Liver (tissue), 9 donors: ENCODE measurements around the gene CA11. TPM values are rescaled to one million over a fixed set of nuclear protein-coding genes. Genes with fewer than 3 reads are reported as not detected.
A peak's percentile ranks its signal among the peaks of the same experiment; 100 is the strongest.

Source experiments
- DNase-seq: peaks from one replicate; pipeline ENCODE4 v3.0.0-alpha.2; 2017; ENCODE audit warnings: low spot score
- H3K27ac ChIP-seq, 2 donors: one replicate each; pipeline ENCODE4 v1.7.0; 2013; ENCODE audit warnings: inconsistent platforms in 2 of 2, low read length in 2 of 2, control low read depth in 1 of 2, low read depth in 1 of 2, mild to moderate bottlenecking in 1 of 2
- H3K27me3 ChIP-seq, 4 donors: one replicate each; pipeline versions ENCODE4 v1.6.1 to v1.7.0; 2013; ENCODE audit warnings: low read length in 3 of 4, inconsistent platforms in 1 of 4, mild to moderate bottlenecking in 1 of 4, moderate library complexity in 1 of 4; ENCODE audit not compliant: control insufficient read depth in 4 of 4, insufficient read depth in 4 of 4
- H3K36me3 ChIP-seq, 4 donors: one replicate each; pipeline versions ENCODE4 v1.6.1 to v1.7.0; 2013; ENCODE audit warnings: low read length in 3 of 4, mild to moderate bottlenecking in 3 of 4, low read depth in 1 of 4, moderate library complexity in 1 of 4; ENCODE audit not compliant: control insufficient read depth in 4 of 4, insufficient read depth in 3 of 4
- H3K4me1 ChIP-seq, 4 donors: one replicate each; pipeline versions ENCODE4 v1.6.1 to v1.7.0; 2013; ENCODE audit warnings: low read length in 3 of 4, mild to moderate bottlenecking in 3 of 4, moderate library complexity in 1 of 4; ENCODE audit not compliant: control insufficient read depth in 4 of 4, insufficient read depth in 4 of 4
- H3K4me3 ChIP-seq, 3 donors: one replicate each; pipeline versions ENCODE4 v1.6.1 to v1.7.0; 2013; ENCODE audit warnings: low read length in 3 of 3, control low read depth in 1 of 3, low read depth in 1 of 3, mild to moderate bottlenecking in 1 of 3
- H3K9ac ChIP-seq, 2 donors: one replicate each; pipeline ENCODE4 v1.7.0; 2013; ENCODE audit warnings: low read length in 2 of 2, mild to moderate bottlenecking in 2 of 2, moderate library complexity in 2 of 2, control low read depth in 1 of 2, low read depth in 1 of 2
- H3K9me3 ChIP-seq, 4 donors: one replicate each; pipeline versions ENCODE4 v1.6.1 to v1.7.0; 2013; ENCODE audit warnings: low read length in 3 of 4; ENCODE audit not compliant: control insufficient read depth in 4 of 4
- CTCF ChIP-seq: fragments of 150-350 bp; IDR thresholded peaks from 2 replicates; pipeline ENCODE4 v1.5.1; 2017; ENCODE audit warnings: improper control_type of control experiment, low read depth, low read length; ENCODE audit not compliant: missing input control
- FOXA2 ChIP-seq: IDR thresholded peaks from 2 replicates; pipeline ENCODE4 v1.6.1; 2016; ENCODE audit warnings: antibody characterized with exemption
- HNF4A ChIP-seq, 2 donors: conservative IDR thresholded peaks; 2 replicates each; pipeline ENCODE4 v1.6.1; 2016; ENCODE audit warnings: antibody characterized with exemption in 2 of 2, mild to moderate bottlenecking in 2 of 2
- MAX ChIP-seq: IDR thresholded peaks from 2 replicates; pipeline ENCODE4 v1.6.1; 2016; ENCODE audit warnings: antibody characterized with exemption
- NR2F2 ChIP-seq: IDR thresholded peaks from 2 replicates; pipeline ENCODE4 v1.6.1; 2016; ENCODE audit warnings: antibody characterized with exemption
- RXRA ChIP-seq, 2 donors: IDR thresholded peaks; 2 replicates each; pipeline ENCODE4 v1.6.1; 2017 to 2018; ENCODE audit warnings: antibody characterized with exemption in 2 of 2, mild to moderate bottlenecking in 1 of 2
- TAF1 ChIP-seq: conservative IDR thresholded peaks from 2 replicates; pipeline ENCODE4 v1.6.1; 2016; ENCODE audit warnings: antibody characterized with exemption, mild to moderate bottlenecking
- ZBTB33 ChIP-seq: IDR thresholded peaks from 2 replicates; pipeline ENCODE4 v1.6.1; 2016; ENCODE audit warnings: antibody characterized with exemption
- WGBS: extraction: QIAGEN DNeasy Blood & Tissue Kit; methylation state at CpG from one replicate; pipeline ENCODE4 v1.1.7; 2013; 5-methylcytosine and 5-hydroxymethylcytosine counted together
- polyA plus RNA-seq, 2 donors: library from polyadenylated mRNA; stranded (reverse) in 1 of 2; unstranded in 1 of 2; fragments of 200-250 nt in 1 of 2; fragments of >200 nt in 1 of 2; fragmentation: Nextera tagmentation in 1 of 2; extraction: Ambion mirVana in 1 of 2; gene quantifications; one replicate each; pipeline versions ENCODE4 v1.2.1 to v1.2.3, GENCODE V29; 2013 to 2015
- total RNA-seq, 2 donors: library from RNA; depleted of rRNA; stranded (reverse); fragments of >200 nt; gene quantifications; one replicate each; pipeline ENCODE4 v1.2.3, GENCODE V29; 2014
- donor health status: healthy.
- donor health status: healthy.
- donor health status: healthy.
- donor health status: healthy.
- donor health status: healthy.

Gene CA11
- total and polyA plus RNA-seq, 4 donors, result 0.09 to 1.1 (median 0.34) TPM

GRCh38 chr19:48645620-48646000 is 377 bp downstream of the CA11 start:
- H3K36me3 ChIP-seq, result no peaks in the 10 kb centered on the region
- no peak for DNase-seq
- peak overlapping the region; percentile 64 to 82 for H3K27ac ChIP-seq
- H3K9ac ChIP-seq, result peak overlapping the region; percentile 32 to 34
- no peaks in the 10 kb centered on the region for H3K27me3 ChIP-seq
- peaks cover 2 to 21% (median 12%) of the 10 kb centered on the region in 4 donors for H3K4me1 ChIP-seq
- H3K9me3 ChIP-seq, result no peaks in the 10 kb centered on the region
- TF ChIP-seq HNF4A (conservative IDR thresholded peaks at IDR 0.05) (no peak), TAF1 (no peak), NR2F2 (no peak), CTCF (no peak), MAX (no peak), RXRA (IDR thresholded peaks at IDR 0.05) (no peak)
- WGBS, result 1% methylated on average over 6 of the region's 6 CpGs
- H3K4me3 ChIP-seq, result no peak overlapping the region

- Histone ChIP-seq H3K4me3 (no peak overlapping the region), H3K9me3 (no peaks in the 10 kb centered on the region), H3K4me1 (peaks cover 2 to 21% (median 12%) of the 10 kb centered on the region in 4 donors), H3K36me3 (no peaks in the 10 kb centered on the region), H3K27ac (peak overlapping the region; percentile 64 to 82), H3K27me3 (no peaks in the 10 kb centered on the region), H3K9ac (peak overlapping the region; percentile 32 to 34)
- WGBS, result 13% methylated on average over 25 of the region's 25 CpGs
- no peak for TF ChIP-seq HNF4A (conservative IDR thresholded peaks at IDR 0.05)
- no peak for TF ChIP-seq MAX
- TF ChIP-seq ZBTB33, result no peak
- TF ChIP-seq CTCF, result no peak
- no peak for TF ChIP-seq TAF1
- no peak for TF ChIP-seq FOXA2
- TF ChIP-seq RXRA (IDR thresholded peaks at IDR 0.05), result no peak
- DNase-seq, result peak; percentile 74
Observed at GRCh38 chr19:48644839-48645619, 958 bp downstream of the CA11 start.
